PFSK-1 (cell line): ENCODE results near the gene KRT86.

Experiments
- FOXP2 ChIP-seq: optimal IDR thresholded peaks from 2 replicates; pipeline ENCODE3; 2011; ENCODE audit warnings: borderline replicate concordance, control low read depth, inconsistent platforms; ENCODE audit not compliant: insufficient read depth; ENCODE audit errors: extremely low read length, extremely low read depth
- POLR2AphosphoS5 ChIP-seq: IDR thresholded peaks from 2 replicates; pipeline ENCODE4 v1.6.1; 2012; ENCODE audit warnings: low read depth, mild to moderate bottlenecking, control low read depth, low read length, moderate library complexity
- SIN3A ChIP-seq: IDR thresholded peaks from 2 replicates; pipeline ENCODE4 v1.6.1; 2012; ENCODE audit warnings: mild to moderate bottlenecking, low read length, moderate library complexity, borderline replicate concordance; ENCODE audit not compliant: insufficient read depth
- TAF1 ChIP-seq: IDR thresholded peaks from 2 replicates; pipeline ENCODE4 v1.6.1; 2012; ENCODE audit warnings: low read length, control low read depth, borderline replicate concordance; ENCODE audit not compliant: insufficient read depth
- TF ChIP-seq, protein P1 (sequence below), 2 experiments: IDR thresholded peaks; 2 replicates each; pipeline versions ENCODE4 v1.6.1 to v1.8.0; 2011 to 2012; ENCODE audit warnings: low read depth in 2 of 2, low read length in 2 of 2, control low read depth in 1 of 2, inconsistent platforms in 1 of 2, mild to moderate bottlenecking in 1 of 2, moderate library complexity in 1 of 2; ENCODE audit not compliant: insufficient read depth in 1 of 2

The KRT86 gene

DNA sequence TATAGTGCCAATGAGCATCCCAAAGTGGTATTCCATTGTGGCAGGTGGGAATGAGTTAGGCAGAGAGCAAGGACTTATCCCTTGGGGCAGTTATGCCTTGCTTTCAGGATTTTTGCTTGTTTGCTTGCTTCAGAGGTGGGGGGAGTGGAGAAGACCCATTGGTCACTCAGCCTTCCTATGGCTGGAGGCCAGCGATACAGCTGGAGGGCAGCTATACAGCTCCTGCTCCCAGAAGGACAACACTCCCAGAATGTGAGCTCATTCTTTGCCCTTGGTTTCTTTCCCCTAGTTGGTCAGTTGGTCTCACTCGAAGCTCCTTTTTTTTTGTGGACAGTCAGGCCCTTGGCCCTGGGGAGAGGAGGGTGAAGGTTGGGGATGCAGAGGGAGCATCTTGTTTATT lies 32.3 kb downstream of the KRT86 start:
- TF ChIP-seq TAF1 = no peak
- TF ChIP-seq FOXP2 = no peak
- no peak for TF ChIP-seq SIN3A
- TF ChIP-seq POLR2AphosphoS5 = no peak
- TF ChIP-seq, protein P1, sequence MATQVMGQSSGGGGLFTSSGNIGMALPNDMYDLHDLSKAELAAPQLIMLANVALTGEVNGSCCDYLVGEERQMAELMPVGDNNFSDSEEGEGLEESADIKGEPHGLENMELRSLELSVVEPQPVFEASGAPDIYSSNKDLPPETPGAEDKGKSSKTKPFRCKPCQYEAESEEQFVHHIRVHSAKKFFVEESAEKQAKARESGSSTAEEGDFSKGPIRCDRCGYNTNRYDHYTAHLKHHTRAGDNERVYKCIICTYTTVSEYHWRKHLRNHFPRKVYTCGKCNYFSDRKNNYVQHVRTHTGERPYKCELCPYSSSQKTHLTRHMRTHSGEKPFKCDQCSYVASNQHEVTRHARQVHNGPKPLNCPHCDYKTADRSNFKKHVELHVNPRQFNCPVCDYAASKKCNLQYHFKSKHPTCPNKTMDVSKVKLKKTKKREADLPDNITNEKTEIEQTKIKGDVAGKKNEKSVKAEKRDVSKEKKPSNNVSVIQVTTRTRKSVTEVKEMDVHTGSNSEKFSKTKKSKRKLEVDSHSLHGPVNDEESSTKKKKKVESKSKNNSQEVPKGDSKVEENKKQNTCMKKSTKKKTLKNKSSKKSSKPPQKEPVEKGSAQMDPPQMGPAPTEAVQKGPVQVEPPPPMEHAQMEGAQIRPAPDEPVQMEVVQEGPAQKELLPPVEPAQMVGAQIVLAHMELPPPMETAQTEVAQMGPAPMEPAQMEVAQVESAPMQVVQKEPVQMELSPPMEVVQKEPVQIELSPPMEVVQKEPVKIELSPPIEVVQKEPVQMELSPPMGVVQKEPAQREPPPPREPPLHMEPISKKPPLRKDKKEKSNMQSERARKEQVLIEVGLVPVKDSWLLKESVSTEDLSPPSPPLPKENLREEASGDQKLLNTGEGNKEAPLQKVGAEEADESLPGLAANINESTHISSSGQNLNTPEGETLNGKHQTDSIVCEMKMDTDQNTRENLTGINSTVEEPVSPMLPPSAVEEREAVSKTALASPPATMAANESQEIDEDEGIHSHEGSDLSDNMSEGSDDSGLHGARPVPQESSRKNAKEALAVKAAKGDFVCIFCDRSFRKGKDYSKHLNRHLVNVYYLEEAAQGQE (IDR thresholded peaks at IDR 0.05; ENCODE audit: insufficient read depth in 1 of 2, low read depth in 2 of 2, low read length in 2 of 2) = no peak

DNA sequence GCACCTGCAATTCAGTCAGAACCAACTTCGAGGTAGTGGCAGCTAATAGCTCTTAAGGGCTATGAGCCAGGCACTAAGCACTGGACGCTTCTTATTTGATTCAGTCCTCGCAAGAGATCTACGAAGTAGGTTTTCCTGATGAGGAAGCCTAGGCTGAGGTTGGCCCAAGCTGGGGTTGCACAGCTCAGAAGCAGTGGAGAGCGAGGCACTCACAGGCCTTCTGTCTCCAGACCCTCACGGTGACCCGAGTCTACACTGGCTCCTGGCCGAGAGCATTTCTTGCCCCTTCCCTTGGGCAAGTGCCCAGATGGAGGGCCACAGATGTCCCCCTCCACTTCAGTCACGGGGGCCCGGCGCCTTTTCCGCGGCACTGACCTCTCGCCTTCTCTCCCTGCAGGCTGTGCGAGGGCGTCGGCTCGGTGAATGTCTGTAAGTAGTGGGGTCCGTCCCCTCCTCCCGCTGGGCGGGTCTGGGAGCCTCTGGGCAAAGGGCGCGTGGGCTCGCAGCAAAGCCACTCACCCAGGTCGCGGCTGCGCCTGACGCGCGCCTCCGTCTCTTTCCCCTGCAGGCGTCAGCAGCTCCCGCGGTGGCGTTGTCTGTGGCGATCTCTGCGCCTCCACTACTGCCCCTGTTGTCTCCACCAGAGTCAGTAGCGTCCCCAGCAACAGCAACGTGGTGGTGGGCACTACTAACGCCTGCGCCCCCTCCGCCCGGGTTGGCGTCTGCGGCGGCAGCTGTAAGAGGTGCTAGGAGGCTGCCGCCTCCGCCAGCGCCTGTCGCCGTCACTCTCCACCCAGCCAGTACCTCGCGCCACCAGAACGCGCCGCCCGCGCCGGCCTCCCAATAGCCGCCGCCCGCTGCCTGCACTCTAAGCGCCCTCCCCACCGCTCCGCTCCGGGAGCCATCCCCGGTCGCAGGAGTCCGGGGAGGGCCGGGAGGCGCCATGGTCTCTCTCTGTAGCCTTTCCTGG lies 33.7 kb downstream of the KRT86 start:
- TF ChIP-seq, protein P1 (IDR thresholded peaks at IDR 0.05; ENCODE audit: insufficient read depth in 1 of 2, low read depth in 2 of 2, low read length in 2 of 2) = no peak
- TF ChIP-seq POLR2AphosphoS5 (no peak), SIN3A (no peak), TAF1 (no peak), FOXP2 (no peak)

DNA sequence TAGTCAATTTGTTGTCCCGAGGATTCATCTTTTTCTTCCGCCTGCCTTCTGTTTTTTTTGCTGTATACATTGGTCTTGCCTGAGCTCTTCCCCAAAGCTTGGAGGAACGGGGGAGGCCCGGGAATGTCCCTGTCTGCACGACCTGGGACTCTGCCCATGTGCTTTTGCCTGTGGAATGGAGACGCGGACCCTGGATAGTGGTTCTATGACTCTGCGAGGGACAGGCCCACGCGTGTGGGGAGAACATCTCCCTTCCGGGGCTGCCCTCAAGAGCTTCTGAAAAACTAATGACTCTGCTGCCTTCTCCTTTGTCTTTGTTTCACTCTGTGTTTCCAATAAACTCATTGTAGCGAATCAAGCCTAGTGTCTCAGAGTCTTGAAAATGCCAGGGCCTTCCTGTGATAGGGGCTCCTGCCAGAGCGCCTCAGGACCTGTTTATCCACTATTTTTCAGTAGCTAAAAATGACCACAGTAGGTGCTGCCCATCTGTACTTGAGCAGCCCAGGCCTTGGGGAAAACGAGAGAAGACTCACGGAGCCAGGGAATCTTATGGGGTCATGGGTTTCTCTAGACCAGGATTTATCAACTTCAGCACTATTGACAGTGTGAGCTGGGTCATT lies 34.5 kb downstream of the KRT86 start:
- TF ChIP-seq SIN3A (no peak), POLR2AphosphoS5 (no peak), TAF1 (no peak), FOXP2 (no peak)
- TF ChIP-seq, protein P1 (IDR thresholded peaks at IDR 0.05; ENCODE audit: insufficient read depth in 1 of 2, low read depth in 2 of 2, low read length in 2 of 2) = no peak

DNA sequence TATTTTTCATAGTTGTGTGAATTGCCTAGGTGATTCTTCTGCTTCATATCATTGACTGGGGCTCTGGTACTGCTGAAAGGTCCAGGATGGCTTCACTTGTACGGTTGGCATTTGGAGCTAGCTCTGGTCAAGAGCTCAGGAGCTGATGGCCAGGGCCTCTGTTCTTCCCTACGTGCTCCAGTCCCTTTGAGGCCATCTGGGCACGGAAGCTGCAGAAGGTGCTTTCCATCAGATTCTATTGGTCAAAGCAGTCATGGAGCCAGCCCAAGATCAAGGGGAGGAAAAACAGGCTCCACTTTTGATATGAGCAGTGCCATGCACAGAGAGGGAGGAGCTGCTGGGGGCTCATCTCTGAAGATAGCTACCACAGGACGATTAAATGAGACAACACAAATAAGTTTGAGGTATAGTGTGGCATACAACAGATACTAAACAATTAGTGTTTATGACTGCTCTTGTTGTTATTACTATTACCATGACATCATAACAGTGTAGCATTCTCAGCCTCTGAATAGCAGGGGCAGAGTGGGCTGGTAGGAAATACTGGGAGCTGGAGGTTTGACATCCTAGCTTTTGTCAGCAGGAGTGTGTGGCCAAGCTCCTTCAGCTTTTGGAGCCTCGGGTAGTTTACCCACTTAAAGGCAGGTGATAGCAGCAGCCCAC lies 36.3 kb downstream of the KRT86 start:
- TF ChIP-seq TAF1 (no peak), SIN3A (no peak), POLR2AphosphoS5 (no peak), FOXP2 (no peak)
- TF ChIP-seq, protein P1 (IDR thresholded peaks at IDR 0.05; ENCODE audit: insufficient read depth in 1 of 2, low read depth in 2 of 2, low read length in 2 of 2) = no peak
